Erythroblast (primary cell): ENCODE measurements around the gene TMUB1.

Source experiments
- GATA1 ChIP-seq: IDR thresholded peaks from 2 replicates; pipeline ENCODE4 v1.6.1; 2011; ENCODE audit warnings: low read depth, mild to moderate bottlenecking, control low read depth, low read length, moderate library complexity
- POLR2A ChIP-seq: IDR thresholded peaks from 2 replicates; pipeline ENCODE4 v1.6.1; 2011; ENCODE audit warnings: mild to moderate bottlenecking, low read length

DNA sequence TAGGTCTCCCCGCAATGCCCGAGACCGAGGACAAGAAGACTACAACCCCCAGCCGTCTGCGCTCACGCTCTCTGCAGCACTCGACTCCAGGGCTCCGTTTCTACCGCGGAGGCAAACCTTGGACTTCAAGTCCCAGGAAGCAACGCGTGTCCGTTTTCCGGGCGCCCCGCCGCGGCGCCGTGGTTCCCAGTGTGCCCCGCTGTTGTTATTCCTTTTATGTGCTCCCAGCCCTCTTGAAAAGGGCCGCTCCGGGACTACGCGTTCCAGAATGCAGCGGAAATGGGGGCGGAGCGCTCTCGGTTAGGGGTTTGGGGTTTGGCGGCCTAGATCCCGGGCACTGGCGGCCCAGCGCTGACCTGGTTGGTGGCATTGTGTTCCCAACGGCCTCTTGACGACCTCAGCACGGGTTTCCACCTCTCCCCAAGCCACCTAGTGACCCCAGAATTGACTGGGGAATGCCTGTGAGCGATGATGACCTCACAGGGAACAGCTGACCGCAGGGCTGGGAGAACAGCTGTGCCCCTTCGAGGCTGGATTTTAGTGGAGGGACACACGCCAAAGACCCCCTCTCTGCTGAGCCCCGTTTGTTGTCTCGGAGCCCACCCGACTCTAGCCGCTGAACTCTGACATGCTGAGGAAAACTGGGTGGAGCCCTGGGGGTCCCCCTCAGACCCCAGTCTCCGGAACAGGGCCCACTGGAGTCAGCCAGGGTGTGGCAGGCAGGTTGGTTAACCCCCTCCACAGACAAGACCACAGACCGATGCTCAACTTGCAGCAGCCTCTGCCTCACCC, 25.1 kb downstream of the TMUB1 start:
- peak; percentile 78 for TF ChIP-seq POLR2A
- no peak for TF ChIP-seq GATA1
